GM19324 (cell line): Measurements from ENCODE around the gene ABCF2.

ENCODE experiments used
- ATAC-seq: cut with Tn5 transposase; IDR thresholded peaks from one replicate; pipeline ENCODE4 v1.9.1; 2021; ENCODE audit warnings: mild to moderate bottlenecking, moderate library complexity; ENCODE audit not compliant: unreplicated experiment, low FRiP score

ABCF2 gene

GRCh38 chr7:151252961-151253711 is 26.1 kb upstream of the ABCF2 start:
- no peak for ATAC-seq

- ATAC-seq, result no peak
Measured at GRCh38 chr7:151252561-151252835, 25.5 kb upstream of the ABCF2 start.

- ATAC-seq, result no peak
Measured at GRCh38 chr7:151251689-151252560, 24.9 kb upstream of the ABCF2 start.

GRCh38 chr7:151251328-151251688 is 24.3 kb upstream of the ABCF2 start:
- no peak for ATAC-seq

- no peak for ATAC-seq
Measured at GRCh38 chr7:151250181-151251132, 23.5 kb upstream of the ABCF2 start.

GRCh38 chr7:151249732-151250072 is 22.7 kb upstream of the ABCF2 start:
- ATAC-seq, result no peak

GRCh38 chr7:151249034-151249731 is 22.2 kb upstream of the ABCF2 start:
- ATAC-seq, result no peak

- no peak for ATAC-seq
Measured at GRCh38 chr7:151248346-151249033, 21.5 kb upstream of the ABCF2 start, which contains the start of gene SMARCD3. Gene SMARCD3, minus strand, starts transcription at chr7:151248694. Its CDS starts 132 bp downstream, at chr7:151248562.

- ATAC-seq, result no peak
Measured at GRCh38 chr7:151247611-151248345, 20.8 kb upstream of the ABCF2 start.

- no peak for ATAC-seq
Measured at GRCh38 chr7:151246851-151247580, 20.0 kb upstream of the ABCF2 start.

GRCh38 chr7:151246102-151246850 is 19.3 kb upstream of the ABCF2 start:
- no peak for ATAC-seq

GRCh38 chr7:151245360-151246101 is 18.5 kb upstream of the ABCF2 start:
- no peak for ATAC-seq

GRCh38 chr7:151244841-151245346 is 17.9 kb upstream of the ABCF2 start:
- ATAC-seq, result no peak

- no peak for ATAC-seq
Measured at GRCh38 chr7:151244196-151244840, 17.3 kb upstream of the ABCF2 start.

GRCh38 chr7:151243408-151244195 is 16.6 kb upstream of the ABCF2 start:
- no peak for ATAC-seq

- ATAC-seq, result no peak
Measured at GRCh38 chr7:151243045-151243349, 16.0 kb upstream of the ABCF2 start.
